Measurements from ENCODE around the gene MICAL2.

MICAL2 gene

DNA sequence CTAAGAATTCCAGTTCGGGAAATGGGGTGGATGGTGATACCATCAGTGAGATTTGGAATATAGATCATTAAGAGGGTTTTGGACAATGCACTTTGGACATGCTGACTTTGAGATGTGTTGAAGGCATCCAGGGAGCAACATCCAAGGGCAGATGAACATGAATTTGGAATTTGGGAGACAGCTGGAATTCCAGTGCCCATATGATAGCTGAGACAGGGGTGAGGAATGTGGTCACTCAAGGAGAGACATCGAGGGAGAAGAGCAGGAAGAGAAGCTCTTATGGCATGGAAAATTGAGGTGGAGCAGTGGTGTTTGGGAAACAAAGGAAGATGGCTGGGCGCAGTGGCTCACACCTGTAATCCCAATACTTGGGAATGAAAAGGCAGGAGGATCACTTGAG lies 11.8 kb upstream of the MICAL2 start:
- DNase-seq (ENCODE audit: low read depth) = no peak

DNA sequence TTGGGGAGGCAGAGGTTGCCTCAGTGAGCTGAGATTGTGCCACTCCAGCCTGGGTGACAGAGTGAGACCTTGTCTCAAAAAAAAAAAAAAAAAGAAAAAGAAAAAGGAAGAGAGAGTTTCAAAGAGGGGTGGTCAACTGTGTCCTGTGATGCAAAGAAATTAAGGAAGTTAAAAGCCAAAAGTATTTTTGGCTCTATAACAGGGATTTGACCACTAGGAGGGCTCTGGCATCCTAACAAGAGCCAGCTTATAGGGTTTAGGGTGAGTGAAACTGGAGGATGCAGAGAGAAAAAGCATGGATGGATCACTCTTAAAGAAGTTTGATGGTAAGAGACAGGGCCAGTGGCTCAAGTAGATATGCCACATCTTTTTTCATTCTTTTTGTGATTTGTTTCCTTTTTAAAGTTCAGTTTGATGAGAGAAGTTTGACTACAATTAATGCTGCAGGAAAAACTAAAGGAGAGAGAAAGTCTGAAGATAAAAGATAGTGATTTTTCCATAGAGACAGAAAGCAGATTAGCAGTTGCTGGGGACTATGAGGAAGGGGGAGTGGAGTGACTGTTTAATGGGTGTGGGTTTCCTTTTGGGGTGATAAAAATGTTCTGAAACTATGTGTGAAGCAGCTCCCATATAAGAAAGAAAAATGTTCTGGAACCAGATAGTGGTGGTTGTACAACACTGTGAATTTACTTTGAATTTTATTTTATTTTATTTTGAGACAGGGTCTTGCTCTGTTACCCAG lies 11.1 kb upstream of the MICAL2 start:
- no peak for DNase-seq (ENCODE audit: low read depth)

DNA sequence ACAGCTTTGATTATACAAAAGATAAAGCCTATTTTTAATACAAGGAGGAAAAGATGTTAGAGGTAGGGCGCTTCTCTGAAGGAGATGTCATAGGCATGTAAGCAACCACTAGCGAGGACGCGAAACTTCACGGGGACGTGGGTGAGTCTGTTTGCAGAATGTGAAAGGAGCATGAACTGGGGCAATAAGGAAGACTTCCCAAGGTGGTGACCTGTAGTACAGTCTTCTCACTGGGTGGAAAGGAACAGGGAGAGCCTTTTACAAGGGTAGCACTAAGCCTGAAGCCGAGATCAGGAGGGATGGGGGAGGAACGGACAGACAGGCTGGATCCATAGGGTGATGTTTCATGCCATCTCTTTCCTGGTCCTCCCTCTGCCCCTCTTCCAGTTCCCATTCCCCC lies 10.0 kb upstream of the MICAL2 start:
- DNase-seq (ENCODE audit: low read depth) = no peak

DNA sequence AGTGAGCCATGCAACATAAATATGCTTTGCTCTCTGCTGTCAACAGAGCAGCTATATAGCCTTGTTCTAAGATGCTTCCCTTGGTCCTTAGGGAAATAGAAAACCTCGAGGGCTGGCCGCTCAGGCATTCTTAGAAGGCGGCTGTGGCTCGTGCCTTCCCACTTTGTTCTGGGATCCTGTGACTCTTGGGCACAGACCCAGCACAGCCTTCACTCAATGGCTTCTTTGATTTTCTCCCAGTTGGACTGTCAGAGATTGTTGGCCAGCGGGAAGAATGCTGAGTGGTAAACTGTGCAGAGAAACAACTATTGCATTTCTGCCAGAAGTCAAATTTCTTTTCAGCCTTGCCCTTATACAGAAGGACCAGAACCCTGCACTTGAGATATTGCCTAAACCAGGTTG lies 9.5 kb upstream of the MICAL2 start:
- no peak for DNase-seq (ENCODE audit: low read depth)

DNA sequence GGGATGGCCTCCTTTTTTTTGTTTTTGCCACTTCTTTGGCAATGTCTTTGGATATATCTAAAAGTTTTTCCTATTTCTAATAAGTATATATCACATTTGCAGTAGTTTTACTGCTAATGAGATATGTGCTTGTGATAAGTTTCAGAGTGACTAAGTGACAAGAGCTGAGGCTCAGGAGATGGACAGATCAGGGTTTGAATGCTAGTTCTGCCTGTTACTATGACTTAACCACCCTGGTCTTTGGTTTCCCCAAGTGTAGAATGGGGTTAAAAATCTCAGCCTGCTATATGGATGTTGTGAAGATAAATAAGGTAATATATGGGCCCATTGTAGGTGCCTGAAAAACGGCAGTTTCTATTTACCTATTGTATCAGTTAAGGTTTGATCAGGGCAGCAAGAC lies 9.1 kb upstream of the MICAL2 start:
- DNase-seq (ENCODE audit: low read depth) = no peak

DNA sequence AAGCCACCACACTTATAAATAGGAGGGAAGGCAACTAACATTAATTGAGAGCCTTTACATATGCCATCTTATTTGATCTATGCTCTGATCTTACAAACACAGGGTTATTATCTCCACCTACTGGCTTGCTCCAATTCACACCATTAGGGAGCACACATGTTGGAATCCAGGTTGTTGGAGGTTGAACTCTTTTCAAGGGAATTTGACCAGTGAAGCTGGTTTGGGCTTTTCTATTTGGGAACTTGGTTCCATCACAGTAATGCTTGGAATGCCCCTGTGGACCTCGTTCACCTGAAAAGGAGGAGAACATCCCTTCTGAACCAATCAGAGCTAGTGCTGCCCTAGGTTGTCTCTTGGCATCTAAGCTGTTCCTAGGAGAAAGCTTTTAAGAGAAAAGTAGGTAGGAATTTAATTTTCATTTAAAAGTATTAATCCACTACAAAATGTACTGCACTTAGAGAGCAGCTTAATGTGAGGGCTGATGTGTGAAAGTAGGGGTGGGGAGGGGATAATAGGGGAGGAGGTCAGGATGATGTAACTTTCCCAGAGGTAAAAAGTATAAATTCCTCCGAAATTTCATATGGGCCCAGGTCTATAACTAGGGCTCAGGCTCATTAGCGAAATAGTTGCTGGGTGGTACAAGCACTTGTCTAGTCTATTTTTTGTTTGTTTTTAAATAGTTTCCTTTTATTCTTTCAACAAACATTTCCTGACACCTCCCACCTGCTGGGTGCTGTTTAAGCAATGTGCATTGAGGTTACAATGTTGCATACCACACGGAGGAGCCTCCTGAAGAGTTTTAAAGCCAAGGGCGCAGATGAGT lies 7.6 kb upstream of the MICAL2 start:
- DNase-seq (ENCODE audit: low read depth) = no peak

DNA sequence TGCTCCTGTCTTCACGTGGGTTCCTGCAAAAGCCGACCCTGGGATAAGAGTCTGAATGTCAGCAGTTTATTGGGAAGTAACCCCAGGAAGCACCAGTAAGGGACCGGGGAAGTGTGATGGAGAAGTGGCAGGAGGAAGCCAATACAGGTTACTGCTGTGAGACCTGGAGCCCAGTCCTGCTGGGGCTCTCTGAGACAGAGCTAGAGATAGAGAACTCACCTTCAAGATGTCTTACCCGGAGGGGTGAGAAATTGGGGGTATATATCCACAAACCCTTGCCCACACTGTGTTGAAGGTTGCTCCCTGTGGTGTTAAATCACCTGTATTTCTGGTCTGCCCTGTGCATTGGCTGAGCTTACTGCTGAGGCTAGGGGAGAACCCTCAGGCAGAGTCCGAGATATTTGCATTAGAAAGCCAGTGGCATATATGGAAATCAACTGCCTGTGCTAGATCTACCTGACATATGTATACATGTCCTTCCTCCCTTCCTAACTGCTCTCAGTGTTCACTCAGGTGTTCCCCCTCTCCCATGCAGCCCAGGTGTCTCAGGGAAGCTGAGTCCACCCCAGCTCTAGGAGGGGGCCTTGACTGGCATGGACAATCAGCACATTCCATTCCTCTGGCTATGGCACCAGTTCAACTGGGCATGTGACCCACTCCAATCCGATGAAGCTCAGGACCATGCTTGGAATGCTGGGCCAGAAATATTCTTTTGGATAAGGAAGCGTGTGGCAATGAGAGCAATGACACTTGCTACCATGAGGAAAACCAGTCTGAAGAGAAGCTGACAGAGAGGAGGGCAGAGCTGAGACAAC lies 6.8 kb upstream of the MICAL2 start:
- DNase-seq (ENCODE audit: low read depth) = no peak

DNA sequence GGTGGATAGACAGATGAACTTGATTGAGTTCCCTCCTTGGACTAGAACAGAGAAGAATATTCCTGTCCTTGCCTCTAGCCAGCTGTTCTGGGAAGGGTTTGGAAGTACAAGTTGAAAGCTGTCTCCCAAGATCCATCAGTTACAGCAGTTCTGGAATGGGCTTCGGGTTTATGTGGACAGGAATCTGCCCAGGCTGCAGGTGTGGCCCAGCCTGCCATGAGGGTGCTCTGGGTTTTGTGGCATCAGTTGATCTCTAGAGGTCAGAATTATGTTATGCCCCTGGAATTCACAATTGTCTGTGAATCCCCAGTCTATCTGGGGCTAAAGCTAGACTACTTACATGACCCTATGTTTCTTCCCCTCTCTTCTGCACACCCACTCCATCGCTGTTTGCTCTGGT lies 4.9 kb upstream of the MICAL2 start:
- DNase-seq (ENCODE audit: low read depth) = no peak

DNA sequence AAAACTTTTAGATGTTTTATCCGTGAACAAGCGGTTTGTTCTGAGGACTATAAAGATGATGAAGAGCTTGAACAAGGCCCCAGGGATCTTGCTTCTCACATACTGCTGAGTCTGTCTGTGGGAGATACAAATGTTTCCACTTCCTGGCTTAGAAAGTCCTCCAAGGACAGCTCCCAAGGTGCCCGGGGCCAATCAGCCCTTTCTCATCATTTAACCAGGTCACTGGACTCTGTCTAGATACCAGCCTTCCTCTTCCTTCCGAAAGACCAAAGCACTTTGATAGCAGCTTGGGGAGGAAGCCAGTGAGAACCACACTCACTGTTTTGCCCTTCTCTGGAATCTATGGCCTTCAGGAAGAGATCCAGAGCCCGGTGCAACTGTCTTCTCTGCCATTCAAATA lies 4.3 kb upstream of the MICAL2 start:
- no peak for DNase-seq (ENCODE audit: low read depth)

DNA sequence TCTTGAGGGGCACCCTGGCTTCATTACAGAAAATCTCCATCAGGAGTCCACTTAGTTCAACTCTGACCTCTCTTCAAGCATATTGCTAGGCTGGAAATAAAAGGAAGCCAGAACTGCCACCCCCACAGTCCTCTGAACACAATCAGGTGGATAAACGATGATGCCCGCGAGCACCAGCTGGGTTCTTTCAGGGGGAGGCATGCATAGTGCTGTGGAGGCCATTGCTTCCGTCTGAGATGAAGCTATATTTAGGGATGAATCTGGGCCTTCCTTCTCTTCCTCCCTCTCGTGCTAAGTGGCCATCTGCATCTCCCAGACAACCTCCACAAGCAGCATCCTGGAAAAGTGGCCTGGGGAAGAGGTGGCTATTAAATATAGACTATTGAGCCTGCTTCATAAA lies 3.9 kb upstream of the MICAL2 start:
- no peak for DNase-seq (ENCODE audit: low read depth)

DNA sequence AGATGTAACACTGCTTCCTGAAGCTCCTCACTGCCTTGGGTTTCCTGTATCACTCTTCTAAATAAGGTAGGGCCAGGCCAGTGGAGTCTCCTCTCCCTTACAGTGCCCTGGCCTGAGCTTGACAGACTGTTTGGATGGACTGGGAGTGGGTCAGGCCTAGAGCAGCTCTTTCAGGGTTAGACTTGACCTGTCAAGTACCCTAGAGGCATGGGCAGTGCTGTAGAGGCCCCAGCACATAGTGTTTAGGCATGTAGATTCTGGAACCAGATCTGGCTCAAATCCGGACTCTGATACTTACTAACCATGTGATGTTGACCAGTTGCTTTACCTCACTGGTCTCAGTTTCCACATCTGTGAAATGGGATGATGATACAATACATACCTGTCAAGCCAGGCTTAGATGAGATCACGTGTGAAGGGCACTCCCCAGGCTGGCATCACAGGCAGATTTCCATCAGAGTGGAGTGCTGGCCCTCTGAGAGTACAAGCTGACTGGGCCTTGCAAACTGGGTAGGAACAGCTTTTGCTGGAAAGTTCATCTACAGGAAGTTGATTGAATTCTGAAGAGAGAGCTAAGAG lies 1.4 kb upstream of the MICAL2 start:
- no peak for DNase-seq (ENCODE audit: low read depth)

DNA sequence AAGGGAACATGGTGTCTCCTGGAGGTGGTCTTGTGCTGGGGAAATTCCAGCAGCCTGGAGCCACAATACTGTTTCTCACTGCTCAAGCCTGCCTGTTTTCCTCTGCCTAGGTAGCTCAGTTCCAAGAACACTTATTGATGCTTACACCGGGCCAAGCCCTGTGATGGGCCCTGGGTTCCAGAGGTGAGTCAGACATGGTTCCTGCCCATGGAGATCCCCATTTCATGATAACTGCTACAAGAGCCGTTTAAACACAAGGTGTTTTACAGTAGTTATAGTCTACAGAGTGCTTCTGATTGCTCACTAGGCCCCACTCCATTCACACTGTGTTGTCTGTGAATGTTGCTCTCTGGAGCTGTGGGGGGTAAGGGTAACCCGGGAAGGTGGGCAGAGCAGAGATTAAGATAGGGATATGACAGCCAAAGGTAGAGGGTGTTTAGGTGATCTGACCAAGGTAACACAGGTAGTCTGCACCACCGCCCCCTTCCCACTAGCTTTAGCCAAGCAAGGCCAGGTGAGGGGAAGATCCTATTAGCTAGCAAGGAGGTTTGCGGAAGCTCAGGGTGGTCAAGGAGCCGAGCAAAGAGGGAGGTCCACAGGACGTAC lies 696 bp upstream of the MICAL2 start:
- DNase-seq (ENCODE audit: low read depth) = no peak

DNA sequence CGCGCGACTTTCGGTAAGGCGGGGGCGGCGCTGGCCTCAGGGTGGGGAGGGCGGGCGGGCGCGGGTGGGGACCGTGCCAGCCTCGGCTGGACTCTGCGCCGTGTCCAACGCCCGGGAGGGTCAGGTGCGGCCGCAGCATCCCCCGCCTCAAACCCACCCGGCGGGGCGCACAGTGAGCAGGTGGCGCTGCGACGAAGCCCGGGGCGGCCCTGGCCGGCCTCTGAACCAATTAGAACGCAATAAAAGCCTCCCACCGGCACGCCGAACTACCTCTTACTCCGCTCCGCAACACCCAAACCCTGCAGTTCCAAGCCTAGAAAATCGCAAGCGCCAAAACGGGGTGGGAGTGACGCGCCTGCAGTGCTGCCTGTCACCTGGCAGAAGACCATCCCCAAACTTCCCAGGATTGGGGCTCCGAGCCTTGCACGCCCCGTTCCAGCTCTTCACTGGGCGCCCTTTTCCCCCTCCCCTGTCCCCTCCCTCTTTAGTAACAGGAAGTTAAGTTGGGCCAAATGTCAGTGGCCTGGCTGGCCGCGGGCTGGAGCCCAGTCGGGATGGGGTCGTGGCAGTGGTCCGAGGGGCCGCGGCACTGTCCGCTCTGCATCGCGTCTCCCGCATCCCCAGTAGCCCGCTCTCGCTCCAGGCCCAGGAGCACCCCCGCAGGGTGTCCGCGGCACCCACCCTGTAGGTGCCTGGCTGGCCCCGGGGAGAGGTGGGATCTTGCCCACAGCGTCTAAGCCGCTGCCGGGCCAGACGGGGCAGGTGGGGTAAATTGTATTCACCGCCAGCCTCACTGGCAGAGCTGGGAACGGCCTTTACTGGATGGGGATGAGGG lies 541 bp downstream of the MICAL2 start:
- no peak for DNase-seq (ENCODE audit: low read depth)

DNA sequence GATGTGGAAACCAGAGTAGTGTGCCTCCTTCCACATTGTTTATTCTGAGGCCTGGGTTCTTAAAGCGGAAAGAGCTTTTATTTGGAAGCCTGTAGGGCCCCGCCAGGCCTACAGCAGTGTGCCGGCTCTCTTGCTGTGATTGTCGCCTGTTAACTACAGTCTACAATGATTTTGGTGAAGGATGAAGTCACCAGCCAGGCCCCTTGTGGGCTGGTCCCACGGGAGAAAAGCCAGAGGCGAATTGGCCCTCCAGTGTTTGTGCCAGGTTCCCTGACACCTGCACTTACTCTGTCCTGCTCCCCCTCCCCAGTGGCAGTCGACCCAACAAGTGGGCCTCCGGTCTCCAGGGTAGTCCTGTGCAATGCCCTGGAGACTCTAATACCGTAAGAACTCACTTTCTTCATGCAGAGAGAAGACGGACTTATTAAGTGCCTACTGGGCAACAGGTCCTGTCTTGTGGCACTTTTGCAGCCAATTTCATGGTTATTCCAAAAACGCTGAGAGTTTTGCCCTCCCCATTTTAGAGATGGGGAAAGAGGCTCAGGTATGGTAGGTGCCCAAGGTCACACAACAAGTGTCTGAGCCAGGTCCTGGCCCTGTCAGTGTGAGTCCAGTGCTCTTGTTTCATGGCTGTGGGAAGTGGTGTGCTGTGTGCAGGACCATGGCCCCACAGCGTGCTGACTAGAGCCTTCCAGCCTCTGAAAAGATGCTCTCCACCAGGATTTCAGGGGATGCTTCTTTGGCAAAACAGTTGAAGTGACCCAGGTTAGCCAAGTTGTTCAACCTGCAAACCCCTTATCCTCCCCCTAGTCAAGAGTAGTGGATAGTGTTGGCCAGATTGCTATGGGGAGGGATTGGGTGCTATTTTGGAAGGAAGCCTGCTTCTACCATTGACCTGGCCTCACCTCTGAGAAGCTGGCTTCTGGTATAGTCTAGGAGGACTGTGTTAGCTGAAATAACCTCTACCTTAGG lies 1.4 kb downstream of the MICAL2 start:
- no peak for DNase-seq (ENCODE audit: low read depth)

DNA sequence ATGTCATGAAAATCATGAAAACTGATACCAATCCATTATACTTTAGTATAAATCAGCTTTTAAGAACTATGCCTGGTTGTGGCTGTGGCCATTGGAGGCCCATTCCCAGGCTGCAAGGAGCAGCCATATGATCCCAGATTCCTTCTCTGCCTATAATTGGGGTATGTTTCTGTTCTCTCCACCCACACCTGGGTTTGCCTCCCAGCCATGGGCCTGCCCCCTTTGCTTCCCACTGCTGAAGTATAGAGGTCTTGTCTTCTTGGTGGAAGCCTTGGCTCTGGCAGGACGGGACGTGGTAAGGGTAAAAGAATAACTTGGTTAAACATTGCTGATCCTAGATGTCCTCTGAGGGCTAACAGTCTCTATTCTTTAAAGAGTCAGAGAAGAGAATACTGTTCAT lies 2.4 kb downstream of the MICAL2 start:
- DNase-seq (ENCODE audit: low read depth) = no peak

DNA sequence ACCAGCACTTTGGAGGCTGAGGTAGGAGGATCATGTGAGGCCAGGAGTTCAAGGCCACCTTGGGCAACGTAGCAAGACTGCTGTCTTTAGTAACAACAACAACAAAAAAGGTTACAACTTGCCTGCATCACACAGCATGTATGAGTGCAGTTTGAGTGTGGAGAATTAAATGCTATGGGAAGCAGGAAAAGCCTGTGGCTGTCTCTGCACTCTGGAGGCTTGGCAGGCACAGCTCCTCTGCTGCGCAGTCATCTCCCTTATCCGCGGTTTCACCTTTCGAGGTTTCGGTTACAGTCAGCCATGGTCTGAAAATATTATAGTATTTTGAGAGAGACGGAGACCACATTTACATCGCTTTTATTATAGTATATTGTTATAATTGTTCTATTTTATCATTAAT lies 2.9 kb downstream of the MICAL2 start:
- DNase-seq (ENCODE audit: low read depth) = no peak

DNA sequence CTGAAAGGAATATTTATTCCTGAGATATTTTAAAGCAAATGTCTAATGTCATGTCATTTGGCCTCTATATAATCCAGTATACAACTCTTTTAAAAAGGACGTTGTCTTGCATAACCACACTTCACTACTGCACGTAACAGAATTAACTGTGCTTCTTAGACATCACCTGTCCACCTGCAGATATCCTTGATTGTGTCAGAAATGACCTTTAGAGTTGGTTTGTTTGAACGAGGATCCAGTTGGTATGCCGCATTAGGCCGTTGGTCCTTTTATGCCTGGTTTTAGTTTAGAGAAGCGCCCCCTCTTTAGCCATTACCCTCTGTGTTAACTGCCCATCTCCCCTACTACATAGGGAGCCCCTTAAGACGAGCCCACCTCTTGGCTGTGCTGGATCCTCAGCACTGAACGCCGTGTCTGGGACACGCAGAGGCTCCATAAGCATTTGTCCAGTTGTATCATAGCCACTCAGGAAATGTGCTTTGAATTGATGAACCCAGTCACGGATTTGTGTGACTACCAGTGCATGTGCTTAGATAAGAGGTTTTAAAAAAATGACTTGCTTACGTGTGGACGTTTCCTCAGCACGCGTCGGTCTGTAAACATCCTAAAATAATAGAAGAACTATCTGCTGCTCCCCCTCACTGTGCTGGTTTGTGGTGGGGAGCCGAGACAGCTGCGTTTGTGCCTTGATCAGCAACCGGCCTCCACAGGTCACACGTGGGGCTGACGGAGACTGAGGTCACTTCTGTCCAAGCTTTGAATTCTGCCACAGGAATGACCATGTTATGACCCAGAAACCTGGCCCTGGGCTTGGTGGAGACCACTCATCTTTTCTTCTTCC lies 4.0 kb downstream of the MICAL2 start:
- no peak for DNase-seq (ENCODE audit: low read depth)

DNA sequence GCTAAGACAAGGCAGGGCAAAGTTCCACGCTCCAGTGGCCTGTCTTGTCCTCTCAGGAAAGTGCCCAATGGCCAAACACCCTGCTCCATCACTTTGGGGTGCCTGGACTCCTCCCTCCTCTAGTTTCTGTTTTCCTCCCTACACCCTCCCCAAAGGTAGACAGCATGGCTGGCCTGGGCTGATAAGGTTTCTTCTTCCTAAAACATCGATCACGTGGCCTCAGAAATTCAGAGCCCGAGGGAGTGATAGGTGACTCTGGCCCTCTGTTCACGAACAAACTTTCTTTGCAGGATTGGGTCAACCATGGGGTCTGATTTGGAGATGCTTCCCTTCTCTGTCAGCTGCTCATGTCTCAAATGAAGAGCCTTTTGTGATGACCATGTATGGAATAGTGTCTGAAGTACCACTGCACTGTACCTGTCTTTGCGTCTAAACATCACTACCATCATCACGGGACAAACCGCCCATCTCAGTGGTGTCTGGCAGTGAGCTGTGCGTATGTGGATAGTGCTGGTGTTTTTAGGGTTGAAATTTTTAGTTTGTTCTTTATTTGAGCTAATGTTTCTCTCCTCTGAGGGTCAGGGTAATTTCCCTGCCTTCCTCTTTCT lies 6.1 kb downstream of the MICAL2 start:
- no peak for DNase-seq (ENCODE audit: low read depth)

DNA sequence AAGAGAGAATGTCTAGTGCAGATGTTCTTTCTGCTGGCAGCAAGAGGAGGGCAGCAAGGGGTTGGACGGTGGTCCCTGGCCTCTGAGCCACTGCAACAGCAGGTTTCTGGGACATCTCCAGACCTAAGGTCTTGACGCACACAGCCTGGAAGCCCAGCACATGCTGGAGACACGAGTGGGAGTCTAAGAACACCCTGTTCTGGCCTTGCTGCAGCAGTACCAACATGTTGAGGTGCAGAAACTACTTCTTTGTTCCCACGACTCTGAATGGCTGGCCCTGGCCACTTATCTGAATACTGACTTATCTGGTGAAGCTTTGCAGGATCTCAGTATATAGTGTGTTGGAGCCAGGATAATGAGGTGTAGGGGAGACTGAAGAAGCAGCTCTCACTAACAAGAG lies 6.8 kb downstream of the MICAL2 start:
- no peak for DNase-seq (ENCODE audit: low read depth)
